Measurements from ENCODE around the gene CAB39L.

Gene CAB39L

DNA sequence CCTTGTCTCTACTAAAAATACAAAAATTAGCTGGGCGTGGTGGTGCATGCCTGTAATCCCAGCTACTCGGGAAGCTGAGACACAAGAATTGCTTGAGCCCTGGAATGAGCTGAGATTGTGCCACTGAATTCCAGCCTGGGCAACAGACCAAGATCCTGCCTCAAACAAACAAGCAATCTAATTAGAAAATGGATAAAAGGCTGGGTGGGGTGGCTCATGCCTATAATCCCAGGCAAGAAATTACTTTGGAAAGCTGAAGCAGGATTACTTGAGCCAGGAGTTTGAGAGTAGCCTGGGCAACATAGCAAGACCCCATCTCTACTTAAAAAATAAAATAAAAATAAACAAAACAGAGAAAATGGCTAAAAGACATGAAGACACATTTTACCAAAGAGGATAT lies 77.0 kb downstream of the CAB39L start:
- no peak overlapping the region for H3K14ac ChIP-seq (ENCODE audit: low read length in 2 of 2)
- H3K4me2 ChIP-seq (ENCODE audit: low read length, poor library complexity, severe bottlenecking), result no peak overlapping the region
- no peak overlapping the region for H4K8ac ChIP-seq (ENCODE audit: low read length)
- no peak overlapping the region for H3K18ac ChIP-seq (ENCODE audit: low read depth in 1 of 2, low read length in 2 of 2)
- no peak overlapping the region for H3K23ac ChIP-seq (ENCODE audit: low read length in 2 of 2)
- no peak overlapping the region for H3K4me3 ChIP-seq (ENCODE audit: insufficient read depth in 1 of 2, low read depth in 1 of 2, low read length in 2 of 2)
- no peak overlapping the region for H3K27ac ChIP-seq (ENCODE audit: low read length, poor library complexity, severe bottlenecking)
- no peak overlapping the region for H2BK15ac ChIP-seq (ENCODE audit: low read depth, poor library complexity, severe bottlenecking)
- DNase-seq, result no peak
- H3K79me1 ChIP-seq (replicated peaks; ENCODE audit: low read length, poor library complexity, severe bottlenecking), result no peaks in the 10 kb centered on the region
- H3K9me3 ChIP-seq (ENCODE audit: control insufficient read depth, low read length), result peaks cover 11% of the 10 kb centered on the region
- no peak overlapping the region for H2AFZ ChIP-seq (ENCODE audit: low read depth, low read length)
- no peak overlapping the region for H3K4ac ChIP-seq (ENCODE audit: low read depth in 1 of 2, low read length in 2 of 2)
- no peaks in the 10 kb centered on the region for H3K27me3 ChIP-seq (ENCODE audit: control insufficient read depth in 1 of 2, insufficient read depth in 1 of 2, low read length in 2 of 2)
- H3K36me3 ChIP-seq (ENCODE audit: control insufficient read depth in 1 of 2, insufficient read depth in 2 of 2, low read depth in 1 of 2, low read length in 2 of 2), result no peaks in the 10 kb centered on the region
- H2BK120ac ChIP-seq (ENCODE audit: low read depth, low read length), result no peak overlapping the region
- peaks cover 5% of the 10 kb centered on the region for H3K4me1 ChIP-seq (ENCODE audit: control insufficient read depth, insufficient read depth, low read depth, low read length)
- 92% methylated on average over 2 of the region's 2 CpGs for WGBS
- H2BK5ac ChIP-seq (ENCODE audit: low read depth, low read length, poor library complexity, severe bottlenecking), result no peak overlapping the region
- H4K91ac ChIP-seq (ENCODE audit: low read length), result no peak overlapping the region
- no peak overlapping the region for H2AK5ac ChIP-seq (ENCODE audit: low read length, severe bottlenecking)
- no peak overlapping the region for H3K9ac ChIP-seq (ENCODE audit: low read length)
- no peak overlapping the region for H2BK12ac ChIP-seq (ENCODE audit: low read length in 2 of 2)

DNA sequence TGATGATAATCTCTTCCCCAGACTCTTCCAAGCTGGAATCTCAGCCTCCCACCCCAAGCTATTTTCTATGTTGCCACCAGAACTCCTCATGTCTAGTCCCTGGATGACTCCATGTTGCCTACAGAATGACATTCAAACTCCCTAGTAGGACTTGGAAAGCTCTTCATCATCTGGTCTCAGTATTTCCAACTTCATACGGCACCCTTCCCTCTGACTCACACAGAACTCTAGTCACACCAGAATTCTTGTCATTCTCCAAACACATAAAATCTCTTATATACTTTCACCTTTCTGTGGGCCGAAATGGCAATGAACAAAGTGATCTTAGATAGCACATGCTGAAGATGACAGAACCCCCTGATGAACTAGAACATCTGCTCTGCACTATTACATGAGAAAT lies 86.2 kb downstream of the CAB39L start:
- H3K27ac ChIP-seq (ENCODE audit: low read length, poor library complexity, severe bottlenecking), result peak overlapping the region; percentile 14
- no peak overlapping the region for H2BK5ac ChIP-seq (ENCODE audit: low read depth, low read length, poor library complexity, severe bottlenecking)
- no peak overlapping the region for H3K4me2 ChIP-seq (ENCODE audit: low read length, poor library complexity, severe bottlenecking)
- WGBS, result 13% methylated on average over 1 of the region's 2 CpGs
- no peaks in the 10 kb centered on the region for H3K4me1 ChIP-seq (ENCODE audit: control insufficient read depth, insufficient read depth, low read depth, low read length)
- peaks cover 5% of the 10 kb centered on the region for H3K9me3 ChIP-seq (ENCODE audit: control insufficient read depth, low read length)
- H2BK120ac ChIP-seq (ENCODE audit: low read depth, low read length), result no peak overlapping the region
- H4K91ac ChIP-seq (ENCODE audit: low read length), result no peak overlapping the region
- H4K8ac ChIP-seq (ENCODE audit: low read length), result no peak overlapping the region
- H3K36me3 ChIP-seq (ENCODE audit: control insufficient read depth in 1 of 2, insufficient read depth in 2 of 2, low read depth in 1 of 2, low read length in 2 of 2), result no peaks in the 10 kb centered on the region
- no peaks in the 10 kb centered on the region for H3K79me1 ChIP-seq (replicated peaks; ENCODE audit: low read length, poor library complexity, severe bottlenecking)
- no peak overlapping the region for H3K9ac ChIP-seq (ENCODE audit: low read length)
- peak overlapping the region; percentile 86 for H2AK5ac ChIP-seq (ENCODE audit: low read length, severe bottlenecking)
- H3K14ac ChIP-seq (ENCODE audit: low read length in 2 of 2), result no peak overlapping the region
- H2BK12ac ChIP-seq (ENCODE audit: low read length in 2 of 2), result no peak overlapping the region
- H3K18ac ChIP-seq (ENCODE audit: low read depth in 1 of 2, low read length in 2 of 2), result no peak overlapping the region
- H3K4me3 ChIP-seq (ENCODE audit: insufficient read depth in 1 of 2, low read depth in 1 of 2, low read length in 2 of 2), result no peak overlapping the region
- no peak overlapping the region for H3K23ac ChIP-seq (ENCODE audit: low read length in 2 of 2)
- no peak overlapping the region for H3K4ac ChIP-seq (ENCODE audit: low read depth in 1 of 2, low read length in 2 of 2)
- no peak overlapping the region for H2AFZ ChIP-seq (ENCODE audit: low read depth, low read length)
- no peak overlapping the region for H2BK15ac ChIP-seq (ENCODE audit: low read depth, poor library complexity, severe bottlenecking)
- no peaks in the 10 kb centered on the region for H3K27me3 ChIP-seq (ENCODE audit: control insufficient read depth in 1 of 2, insufficient read depth in 1 of 2, low read length in 2 of 2)
- peak; percentile 50 for DNase-seq

DNA sequence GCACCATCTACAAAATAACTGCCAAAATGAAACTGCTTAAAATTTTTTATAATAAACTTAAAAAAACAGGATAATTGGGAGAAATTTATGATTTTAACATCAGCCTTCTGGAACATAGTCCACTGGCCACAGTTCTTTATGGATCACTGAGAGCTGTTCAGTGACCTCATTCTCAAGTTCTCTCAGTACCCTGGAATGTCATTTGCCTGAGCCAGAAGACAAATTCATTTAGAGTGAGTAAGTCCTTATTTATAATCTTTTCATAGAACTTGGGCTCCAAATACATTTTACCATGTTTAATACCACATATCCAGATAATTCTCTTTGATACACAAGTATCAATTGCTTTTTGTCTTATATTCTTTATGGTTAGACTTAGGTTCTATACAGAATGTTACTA lies 87.6 kb downstream of the CAB39L start:
- Histone ChIP-seq H4K8ac (ENCODE audit: low read length) (no peak overlapping the region), H2BK120ac (ENCODE audit: low read depth, low read length) (no peak overlapping the region), H3K18ac (ENCODE audit: low read depth in 1 of 2, low read length in 2 of 2) (no peak overlapping the region), H3K4me3 (ENCODE audit: insufficient read depth in 1 of 2, low read depth in 1 of 2, low read length in 2 of 2) (peak overlapping the region in 1 of 2 experiments; percentile 27), H3K9me3 (ENCODE audit: control insufficient read depth, low read length) (peaks cover 5% of the 10 kb centered on the region), H3K4me2 (ENCODE audit: low read length, poor library complexity, severe bottlenecking) (no peak overlapping the region), H3K23ac (ENCODE audit: low read length in 2 of 2) (no peak overlapping the region), H2AK5ac (ENCODE audit: low read length, severe bottlenecking) (no peak overlapping the region), H2BK5ac (ENCODE audit: low read depth, low read length, poor library complexity, severe bottlenecking) (no peak overlapping the region), H3K14ac (ENCODE audit: low read length in 2 of 2) (no peak overlapping the region), H3K36me3 (ENCODE audit: control insufficient read depth in 1 of 2, insufficient read depth in 2 of 2, low read depth in 1 of 2, low read length in 2 of 2) (no peaks in the 10 kb centered on the region), H3K79me1 (replicated peaks; ENCODE audit: low read length, poor library complexity, severe bottlenecking) (no peaks in the 10 kb centered on the region), H2BK12ac (ENCODE audit: low read length in 2 of 2) (no peak overlapping the region), H4K91ac (ENCODE audit: low read length) (no peak overlapping the region), H2BK15ac (ENCODE audit: low read depth, poor library complexity, severe bottlenecking) (no peak overlapping the region), H2AFZ (ENCODE audit: low read depth, low read length) (no peak overlapping the region), H3K27me3 (ENCODE audit: control insufficient read depth in 1 of 2, insufficient read depth in 1 of 2, low read length in 2 of 2) (no peaks in the 10 kb centered on the region), H3K4me1 (ENCODE audit: control insufficient read depth, insufficient read depth, low read depth, low read length) (no peaks in the 10 kb centered on the region), H3K4ac (ENCODE audit: low read depth in 1 of 2, low read length in 2 of 2) (no peak overlapping the region), H3K27ac (ENCODE audit: low read length, poor library complexity, severe bottlenecking) (no peak overlapping the region), H3K9ac (ENCODE audit: low read length) (peak overlapping the region; percentile 84)
- DNase-seq, result peak; percentile 83

DNA sequence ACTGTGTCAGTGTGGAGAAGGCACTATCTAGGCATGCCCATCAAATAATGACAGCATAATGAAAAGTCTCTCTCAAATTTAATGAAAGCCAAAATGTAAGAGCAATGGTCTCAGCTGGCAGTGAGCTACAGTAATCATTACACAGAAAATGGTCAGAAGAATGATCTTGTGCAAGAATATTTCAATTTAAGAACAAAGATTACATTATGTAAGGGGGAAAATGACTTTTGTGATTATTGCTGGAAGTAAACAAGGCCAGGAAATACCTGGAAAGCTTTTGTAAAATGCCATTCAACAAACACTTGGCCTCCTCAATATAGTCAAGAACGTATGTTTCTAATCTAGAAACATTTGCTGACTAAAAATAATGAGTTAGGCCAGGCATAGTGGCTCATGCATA lies 89.1 kb downstream of the CAB39L start:
- 100% methylated on average over 1 of the region's 1 CpG for WGBS
- H2AK5ac ChIP-seq (ENCODE audit: low read length, severe bottlenecking), result no peak overlapping the region
- H3K23ac ChIP-seq (ENCODE audit: low read length in 2 of 2), result no peak overlapping the region
- no peak overlapping the region for H4K91ac ChIP-seq (ENCODE audit: low read length)
- H3K4ac ChIP-seq (ENCODE audit: low read depth in 1 of 2, low read length in 2 of 2), result no peak overlapping the region
- H4K8ac ChIP-seq (ENCODE audit: low read length), result no peak overlapping the region
- H3K4me3 ChIP-seq (ENCODE audit: insufficient read depth in 1 of 2, low read depth in 1 of 2, low read length in 2 of 2), result no peak overlapping the region
- H3K9ac ChIP-seq (ENCODE audit: low read length), result no peak overlapping the region
- H2AFZ ChIP-seq (ENCODE audit: low read depth, low read length), result no peak overlapping the region
- peaks cover 0 to 3% of the 10 kb centered on the region in 2 experiments for H3K36me3 ChIP-seq (ENCODE audit: control insufficient read depth in 1 of 2, insufficient read depth in 2 of 2, low read depth in 1 of 2, low read length in 2 of 2)
- DNase-seq, result no peak
- H2BK5ac ChIP-seq (ENCODE audit: low read depth, low read length, poor library complexity, severe bottlenecking), result no peak overlapping the region
- no peak overlapping the region for H2BK12ac ChIP-seq (ENCODE audit: low read length in 2 of 2)
- H3K4me1 ChIP-seq (ENCODE audit: control insufficient read depth, insufficient read depth, low read depth, low read length), result no peaks in the 10 kb centered on the region
- H3K14ac ChIP-seq (ENCODE audit: low read length in 2 of 2), result no peak overlapping the region
- H3K27ac ChIP-seq (ENCODE audit: low read length, poor library complexity, severe bottlenecking), result no peak overlapping the region
- no peaks in the 10 kb centered on the region for H3K27me3 ChIP-seq (ENCODE audit: control insufficient read depth in 1 of 2, insufficient read depth in 1 of 2, low read length in 2 of 2)
- H3K18ac ChIP-seq (ENCODE audit: low read depth in 1 of 2, low read length in 2 of 2), result no peak overlapping the region
- H2BK120ac ChIP-seq (ENCODE audit: low read depth, low read length), result no peak overlapping the region
- H3K79me1 ChIP-seq (replicated peaks; ENCODE audit: low read length, poor library complexity, severe bottlenecking), result no peaks in the 10 kb centered on the region
- peaks cover 5% of the 10 kb centered on the region for H3K9me3 ChIP-seq (ENCODE audit: control insufficient read depth, low read length)
- no peak overlapping the region for H2BK15ac ChIP-seq (ENCODE audit: low read depth, poor library complexity, severe bottlenecking)
- H3K4me2 ChIP-seq (ENCODE audit: low read length, poor library complexity, severe bottlenecking), result no peak overlapping the region
